DOHH2 (cell line): ENCODE results near the gene APBB1.

Source experiments
- H3F3A ChIP-seq: fragments of 200-600 bp; sonication (generic), shearing (Covaris generic); 2 replicates; pipeline ENCODE4 v1.6.0; 2016; ENCODE audit warnings: antibody characterized with exemption, mild to moderate bottlenecking; ENCODE audit not compliant: control insufficient read depth, insufficient read depth
- H3K27ac ChIP-seq: fragments of 200-600 bp; sonication (generic); 2 replicates; pipeline ENCODE4 v1.5.1; 2014; ENCODE audit warnings: low read depth, mild to moderate bottlenecking, low read length, moderate library complexity
- H3K27me3 ChIP-seq: fragments of 200-600 bp; sonication (generic); 2 replicates; pipeline ENCODE4 v1.6.1; 2014; ENCODE audit warnings: mild to moderate bottlenecking, low read length, mixed read lengths; ENCODE audit not compliant: control insufficient read depth
- H3K36me3 ChIP-seq: fragments of 200-600 bp; sonication (generic); 2 replicates; pipeline ENCODE4 v1.6.1; 2014; ENCODE audit warnings: mild to moderate bottlenecking, low read length, moderate library complexity, mixed read lengths; ENCODE audit not compliant: control insufficient read depth
- H3K4me1 ChIP-seq: fragments of 200-600 bp; sonication (generic); 2 replicates; pipeline ENCODE4 v1.6.1; 2014; ENCODE audit warnings: mild to moderate bottlenecking, low read length, mixed read lengths; ENCODE audit not compliant: control insufficient read depth
- H3K4me2 ChIP-seq: fragments of 200-600 bp; sonication (generic); 2 replicates; pipeline ENCODE4 v1.6.0; 2014; ENCODE audit warnings: mild to moderate bottlenecking, low read length, moderate library complexity
- H3K4me3 ChIP-seq: fragments of 200-600 bp; sonication (generic); 2 replicates; pipeline ENCODE4 v1.5.1; 2014; ENCODE audit warnings: mild to moderate bottlenecking, low read length, mixed read lengths
- H3K79me2 ChIP-seq: fragments of 200-600 bp; sonication (generic); 2 replicates; pipeline ENCODE4 v1.6.1; 2014; ENCODE audit warnings: mild to moderate bottlenecking, low read length, mixed read lengths; ENCODE audit not compliant: control insufficient read depth
- H3K9me2 ChIP-seq: fragments of 200-600 bp; sonication (generic); replicated peaks from 2 replicates; pipeline ENCODE4 v1.6.1; 2014; ENCODE audit warnings: mild to moderate bottlenecking, low read length, mixed read lengths; ENCODE audit not compliant: control insufficient read depth
- H3K9me3 ChIP-seq: fragments of 200-600 bp; sonication (generic); 2 replicates; pipeline ENCODE4 v1.6.1; 2014; ENCODE audit warnings: antibody characterized with exemption, low read length, mixed read lengths; ENCODE audit not compliant: control insufficient read depth, insufficient read depth
- H4K20me1 ChIP-seq: fragments of 200-600 bp; sonication (generic); 2 replicates; pipeline ENCODE4 v1.6.0; 2014; ENCODE audit warnings: low read depth, mild to moderate bottlenecking, antibody characterized with exemption, low read length, moderate library complexity; ENCODE audit not compliant: control insufficient read depth, insufficient read depth
- EZH2phosphoT487 ChIP-seq: fragments of 200-600 bp; sonication (generic); IDR thresholded peaks from 2 replicates; pipeline ENCODE4 v1.6.1; 2017; ENCODE audit warnings: borderline replicate concordance, mild to moderate bottlenecking, antibody characterized with exemption, low read length, moderate library complexity, mixed read lengths
- TF ChIP-seq, protein P1 (sequence below): fragments of 200-600 bp; sonication (generic); IDR thresholded peaks from one replicate; pipeline ENCODE4 v1.5.1; 2014; ENCODE audit warnings: antibody characterized with exemption, mild to moderate bottlenecking, low read depth, low read length; ENCODE audit not compliant: poor library complexity, severe bottlenecking

Gene APBB1

DNA sequence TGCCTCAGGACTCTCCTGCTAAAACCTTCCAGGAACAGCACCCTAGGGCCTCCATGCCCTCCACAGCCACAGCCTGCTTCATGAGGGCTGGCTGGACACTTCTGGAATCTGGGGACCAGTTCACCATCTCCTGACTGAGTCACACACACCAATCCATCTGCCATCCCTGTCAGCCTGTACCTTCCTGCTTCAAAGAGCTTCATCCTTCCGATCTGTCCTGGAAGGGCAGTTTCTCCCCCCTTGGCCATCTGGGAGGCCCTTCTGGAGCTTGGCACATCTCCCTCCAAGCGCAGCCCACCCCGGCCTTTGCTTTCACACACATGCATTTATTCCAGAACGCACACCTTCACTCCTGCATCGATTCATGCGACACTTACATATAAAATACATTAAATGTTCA, 13.0 kb downstream of the APBB1 start:
- TF ChIP-seq, protein P1, sequence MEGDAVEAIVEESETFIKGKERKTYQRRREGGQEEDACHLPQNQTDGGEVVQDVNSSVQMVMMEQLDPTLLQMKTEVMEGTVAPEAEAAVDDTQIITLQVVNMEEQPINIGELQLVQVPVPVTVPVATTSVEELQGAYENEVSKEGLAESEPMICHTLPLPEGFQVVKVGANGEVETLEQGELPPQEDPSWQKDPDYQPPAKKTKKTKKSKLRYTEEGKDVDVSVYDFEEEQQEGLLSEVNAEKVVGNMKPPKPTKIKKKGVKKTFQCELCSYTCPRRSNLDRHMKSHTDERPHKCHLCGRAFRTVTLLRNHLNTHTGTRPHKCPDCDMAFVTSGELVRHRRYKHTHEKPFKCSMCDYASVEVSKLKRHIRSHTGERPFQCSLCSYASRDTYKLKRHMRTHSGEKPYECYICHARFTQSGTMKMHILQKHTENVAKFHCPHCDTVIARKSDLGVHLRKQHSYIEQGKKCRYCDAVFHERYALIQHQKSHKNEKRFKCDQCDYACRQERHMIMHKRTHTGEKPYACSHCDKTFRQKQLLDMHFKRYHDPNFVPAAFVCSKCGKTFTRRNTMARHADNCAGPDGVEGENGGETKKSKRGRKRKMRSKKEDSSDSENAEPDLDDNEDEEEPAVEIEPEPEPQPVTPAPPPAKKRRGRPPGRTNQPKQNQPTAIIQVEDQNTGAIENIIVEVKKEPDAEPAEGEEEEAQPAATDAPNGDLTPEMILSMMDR: no peak
- TF ChIP-seq EZH2phosphoT487: no peak
- Histone ChIP-seq H3K4me3 (no peak overlapping the region), H4K20me1 (no peaks in the 10 kb centered on the region; the same call in 1 of the 2 replicates)

DNA sequence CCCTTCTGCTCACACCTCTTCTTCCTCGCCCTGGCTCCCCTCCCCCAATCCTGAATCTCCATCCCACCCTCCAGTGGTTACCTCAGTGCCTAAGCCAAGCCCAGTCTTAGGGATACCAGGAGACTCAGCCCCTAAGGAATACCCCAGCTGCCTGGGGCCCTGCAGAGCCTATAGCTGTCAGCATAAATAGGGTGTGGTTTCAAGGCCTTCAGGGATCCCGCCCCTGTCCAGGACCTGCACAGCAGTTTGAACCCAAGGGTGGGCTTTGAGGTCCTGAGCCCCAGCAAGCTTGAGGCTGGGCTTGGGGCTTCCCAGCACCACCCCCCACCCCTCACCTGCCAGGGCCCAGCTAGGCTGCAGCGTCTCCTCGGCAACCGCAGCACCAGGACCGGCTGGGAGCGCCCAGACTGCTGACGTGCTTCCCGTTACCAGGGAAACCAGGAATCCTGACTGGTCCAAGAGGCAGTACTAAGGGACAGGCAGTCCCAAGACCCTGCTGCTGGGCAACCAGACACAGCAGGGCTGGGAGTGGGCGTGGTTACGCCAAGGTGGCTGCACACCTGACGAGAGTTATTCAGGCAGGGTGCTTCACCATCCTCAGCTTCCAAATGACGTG, 13.7 kb downstream of the APBB1 start:
- Histone ChIP-seq H3K27me3 (no peaks in the 10 kb centered on the region), H3K4me1 (peaks cover 36% of the 10 kb centered on the region), H3F3A (no peaks in the 10 kb centered on the region), H3K4me2 (no peak overlapping the region), H3K9me3 (no peaks in the 10 kb centered on the region), H3K79me2 (no peaks in the 10 kb centered on the region), H3K4me3 (no peak overlapping the region), H3K9me2 (no peaks in the 10 kb centered on the region), H4K20me1 (no peaks in the 10 kb centered on the region; the same call in 1 of the 2 replicates), H3K27ac (no peak overlapping the region), H3K36me3 (no peaks in the 10 kb centered on the region)
- TF ChIP-seq EZH2phosphoT487: no peak
- TF ChIP-seq, protein P1: no peak

More for the DNA sequence above, 13.0 kb downstream of the APBB1 start:
- H3K27ac ChIP-seq: no peak overlapping the region
- H3K79me2 ChIP-seq: no peaks in the 10 kb centered on the region
- no peaks in the 10 kb centered on the region for H3F3A ChIP-seq
- peaks cover 36% of the 10 kb centered on the region for H3K4me1 ChIP-seq
- H3K9me2 ChIP-seq: no peaks in the 10 kb centered on the region
- no peaks in the 10 kb centered on the region for H3K9me3 ChIP-seq
- no peaks in the 10 kb centered on the region for H3K36me3 ChIP-seq
- no peak overlapping the region for H3K4me2 ChIP-seq
- H3K27me3 ChIP-seq: no peaks in the 10 kb centered on the region

DNA sequence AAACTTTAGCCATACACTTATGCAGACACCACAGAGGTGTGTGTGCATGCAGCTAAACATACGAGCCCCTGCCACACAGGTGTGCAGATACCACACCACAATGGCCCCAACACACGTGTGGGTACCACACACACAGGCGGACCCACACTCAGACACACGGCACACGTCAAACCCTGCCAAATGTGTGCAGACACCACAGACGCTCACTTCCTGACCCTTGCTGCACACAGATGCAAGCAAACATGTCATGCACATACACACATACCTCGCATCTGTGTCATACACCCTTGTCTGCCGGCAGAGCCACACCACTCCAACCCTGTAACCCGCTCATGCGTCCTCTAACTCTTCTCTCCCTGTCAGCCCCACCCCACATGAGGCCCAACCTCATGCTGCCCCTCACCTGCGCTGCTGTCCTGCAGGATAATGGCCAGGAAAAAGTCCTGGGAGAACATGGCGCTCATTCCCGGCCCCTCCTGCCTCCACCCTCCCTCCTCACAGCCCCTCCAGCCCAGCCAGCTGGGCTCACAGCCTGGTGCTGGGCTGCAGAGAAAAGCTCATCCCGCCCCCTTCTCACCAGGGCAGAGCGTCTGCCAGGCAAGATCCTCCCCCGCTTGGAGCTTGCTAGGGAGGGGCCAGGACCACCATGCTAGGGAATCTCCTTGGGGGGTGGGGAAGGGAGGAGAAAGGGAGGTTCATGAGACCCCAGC, 14.4 kb downstream of the APBB1 start:
- no peaks in the 10 kb centered on the region for H3K9me3 ChIP-seq
- H3K79me2 ChIP-seq: no peaks in the 10 kb centered on the region
- no peak overlapping the region for H3K4me2 ChIP-seq
- no peak overlapping the region for H3K27ac ChIP-seq
- H3K9me2 ChIP-seq: no peaks in the 10 kb centered on the region
- no peaks in the 10 kb centered on the region for H3K36me3 ChIP-seq
- no peaks in the 10 kb centered on the region for H3F3A ChIP-seq
- H4K20me1 ChIP-seq: no peaks in the 10 kb centered on the region; the same call in 1 of the 2 replicates
- H3K4me1 ChIP-seq: peaks cover 36% of the 10 kb centered on the region
- H3K27me3 ChIP-seq: no peaks in the 10 kb centered on the region
- TF ChIP-seq, protein P1: no peak
- TF ChIP-seq EZH2phosphoT487: no peak
- H3K4me3 ChIP-seq: no peak overlapping the region
